Measurements from ENCODE around the gene OOEP. TPM values are rescaled to one million over a fixed set of nuclear protein-coding genes. Genes with fewer than 3 reads are reported as not detected.
"Not testable (repeated sequence)": the region's sequence is repeated elsewhere in the genome, so short reads cannot be mapped to it uniquely, and the experiment has no call there.

OOEP gene
- total RNA-seq, 4 donors from 2014 or later, result not detected

- no peak overlapping the region for H3K4me3 ChIP-seq
- H3K27ac ChIP-seq (replicated peaks in 1 of 4), result no peak overlapping the region
- intact Hi-C loops (cut with DNase I), result no loop called here
- WGBS, result 94% methylated on average over 10 of the region's 10 CpGs
- TF ChIP-seq POLR2AphosphoS5 (IDR thresholded peaks at IDR 0.05) (no peak), POLR2A (IDR thresholded peaks at IDR 0.05; ENCODE audit: low read depth) (no peak), EP300 (IDR thresholded peaks at IDR 0.05) (no peak), CTCF (IDR thresholded peaks at IDR 0.05) (no peak)
- H3K36me3 ChIP-seq, result no peaks in the 10 kb centered on the region
- no peak for DNase-seq (ENCODE audit: extremely low spot score)
- H3K9me3 ChIP-seq, result no peaks in the 10 kb centered on the region
- no peaks in the 10 kb centered on the region for H3K27me3 ChIP-seq
- peaks cover 3 to 11% (median 9%) of the 10 kb centered on the region in 4 donors for H3K4me1 ChIP-seq
These were observed 20.2 kb upstream of the OOEP start for GRCh38 chr6:73389854-73390253.

DNA sequence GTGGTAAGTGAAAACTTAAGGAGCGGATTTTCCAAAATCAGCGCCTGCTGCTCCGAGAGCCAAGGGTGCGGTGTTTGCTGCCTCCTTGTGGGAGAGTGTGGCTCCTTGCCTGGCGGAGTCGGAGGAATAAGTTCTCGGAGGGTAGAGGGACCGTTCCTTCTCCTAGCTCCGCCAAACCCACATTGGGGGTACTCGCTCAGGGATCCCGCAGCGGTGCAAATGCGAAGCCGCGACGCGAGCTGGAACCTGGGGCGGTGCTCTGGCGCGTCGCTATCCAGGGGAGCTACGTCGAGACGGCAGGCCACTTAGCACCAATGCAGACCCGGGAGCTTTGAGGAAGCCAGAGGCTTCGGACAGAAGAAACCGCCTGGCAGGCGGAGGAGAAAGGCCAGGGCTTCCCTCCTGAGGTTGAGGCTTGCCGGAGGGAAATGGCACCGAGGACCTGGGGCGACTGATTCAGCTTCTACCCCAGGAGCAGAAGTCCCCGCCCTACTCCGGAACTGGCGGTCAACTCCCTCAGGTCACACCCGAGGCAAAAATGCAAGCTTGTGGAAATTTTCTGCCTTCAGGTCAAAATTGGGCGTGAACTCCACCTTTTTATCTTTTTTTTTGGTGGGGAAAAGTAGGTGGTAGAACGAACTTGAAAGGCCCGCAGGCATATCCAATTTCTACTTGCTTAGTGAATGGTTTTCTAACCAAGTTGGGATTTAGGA is 19.3 kb upstream of the OOEP start:
- Histone ChIP-seq H3K4me1 (peaks cover 3 to 11% (median 9%) of the 10 kb centered on the region in 4 donors), H3K4me3 (peak overlapping the region; percentile 51 to 64 (median 56)), H3K27ac (replicated peaks in 1 of 4) (peak overlapping the region; percentile 42 to 64 (median 48)), H3K9me3 (no peaks in the 10 kb centered on the region), H3K36me3 (no peaks in the 10 kb centered on the region), H3K27me3 (no peaks in the 10 kb centered on the region)
- intact Hi-C loops (cut with DNase I), result no loop called here
- TF ChIP-seq CTCF (IDR thresholded peaks at IDR 0.05), result peak; percentile 39 to 67 (median 41)
- no peak for TF ChIP-seq POLR2A (IDR thresholded peaks at IDR 0.05; ENCODE audit: low read depth)
- no peak for DNase-seq (ENCODE audit: extremely low spot score)
- 8% methylated on average over 18 of the region's 38 CpGs for WGBS

- peak overlapping the region in 3 of 4 donors; percentile 47 to 64 (median 49) for H3K27ac ChIP-seq (replicated peaks in 1 of 4)
- no peaks in the 10 kb centered on the region for H3K9me3 ChIP-seq
- WGBS, result 44% methylated on average over 4 of the region's 4 CpGs
- intact Hi-C loops (cut with DNase I), result no loop called here
- no peaks in the 10 kb centered on the region for H3K27me3 ChIP-seq
- peaks cover 3 to 11% (median 9%) of the 10 kb centered on the region in 4 donors for H3K4me1 ChIP-seq
- no peak for TF ChIP-seq EP300 (IDR thresholded peaks at IDR 0.05)
- peak overlapping the region; percentile 51 to 64 (median 56) for H3K4me3 ChIP-seq
- H3K36me3 ChIP-seq, result no peaks in the 10 kb centered on the region
- DNase-seq (ENCODE audit: extremely low spot score), result no peak
These were observed 18.7 kb upstream of the OOEP start for GRCh38 chr6:73388433-73388799.

- intact Hi-C loops (cut with DNase I), result no loop called here
- TF ChIP-seq EP300 (IDR thresholded peaks at IDR 0.05) (no peak), POLR2AphosphoS5 (IDR thresholded peaks at IDR 0.05) (no peak), POLR2A (IDR thresholded peaks at IDR 0.05; ENCODE audit: low read depth) (no peak), CTCF (IDR thresholded peaks at IDR 0.05) (no peak)
- Histone ChIP-seq H3K27ac (replicated peaks in 1 of 4) (no peak overlapping the region), H3K9me3 (no peaks in the 10 kb centered on the region), H3K4me3 (no peak overlapping the region), H3K27me3 (no peaks in the 10 kb centered on the region), H3K4me1 (no peaks in the 10 kb centered on the region), H3K36me3 (no peaks in the 10 kb centered on the region)
- WGBS, result 93% methylated on average over 6 of the region's 6 CpGs
- no peak for DNase-seq (ENCODE audit: extremely low spot score)
These were observed 12.9 kb upstream of the OOEP start for GRCh38 chr6:73382462-73383113.

DNA sequence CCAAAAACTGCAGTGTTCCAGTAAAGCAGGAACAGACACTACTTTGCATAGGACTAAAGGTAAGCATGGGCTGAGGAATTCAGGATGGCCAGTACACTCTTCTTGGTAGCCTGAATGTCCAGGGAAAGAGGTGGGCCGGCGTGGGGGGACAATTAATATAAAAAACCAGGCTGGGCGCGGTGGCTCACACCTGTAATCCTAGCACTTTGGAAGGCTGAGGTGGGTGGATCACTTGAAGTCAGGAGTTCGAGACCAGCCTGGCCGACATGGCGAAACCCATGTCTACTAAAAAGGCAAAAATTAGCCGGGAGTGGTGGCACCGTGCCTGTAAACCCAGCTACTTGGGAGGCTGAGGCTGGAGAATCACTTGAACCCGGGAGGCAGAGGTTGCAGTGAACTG is 11.8 kb upstream of the OOEP start:
- H3K36me3 ChIP-seq; H3K4me1 ChIP-seq; H3K27me3 ChIP-seq; DNase-seq (ENCODE audit: extremely low spot score); H3K27ac ChIP-seq (replicated peaks in 1 of 4); H3K9me3 ChIP-seq; intact Hi-C loops (cut with DNase I); H3K4me3 ChIP-seq: not testable (repeated sequence)
- WGBS, result 97% methylated on average over 10 of the region's 10 CpGs

Measured in esophagus muscularis mucosa (tissue), 4 donors.